Stimulated activated memory B cell treated with anti-CD40 and anti-IgM and Interleukin-4, amounts not matched to agents 10 μg/mL and 1 μg/mL and 100 μg/mL, for 72 hours (primary cell): ENCODE measurements around the gene GPR142.

ENCODE experiments used
- ATAC-seq: fragments of 150-1000 bp; cut with Tn5 transposase; 2 replicates; pipeline ENCODE4 v1.10.0; 2021
- H3K27ac Mint-ChIP-seq: one replicate; pipeline ENCODE4 v1.8.0; 2022; ENCODE audit warnings: mild to moderate bottlenecking, mixed read lengths
- H3K27me3 Mint-ChIP-seq: one replicate; pipeline ENCODE4 v1.8.0; 2022; ENCODE audit warnings: mixed read lengths
- H3K36me3 Mint-ChIP-seq: one replicate; pipeline ENCODE4 v1.8.0; 2022; ENCODE audit warnings: mixed read lengths
- H3K4me1 Mint-ChIP-seq: one replicate; pipeline ENCODE4 v1.8.0; 2022; ENCODE audit warnings: mixed read lengths
- H3K4me3 Mint-ChIP-seq: one replicate; pipeline ENCODE4 v1.8.0; 2022; ENCODE audit warnings: mild to moderate bottlenecking, moderate library complexity, mixed read lengths
- H3K9me3 Mint-ChIP-seq: one replicate; pipeline ENCODE4 v1.8.0; 2022; ENCODE audit warnings: mixed read lengths

Gene GPR142

GRCh38 chr17:74339537-74340195 is 27.6 kb upstream of the GPR142 start:
- Mint-ChIP-seq H3K4me1 (no peaks in the 10 kb centered on the region), H3K27me3 (peaks cover 41% of the 10 kb centered on the region), H3K4me3 (no peak overlapping the region), H3K27ac (no peak overlapping the region), H3K36me3 (no peaks in the 10 kb centered on the region), H3K9me3 (no peaks in the 10 kb centered on the region)
- no peak for ATAC-seq

GRCh38 chr17:74340470-74341023 is 26.8 kb upstream of the GPR142 start:
- Mint-ChIP-seq H3K27ac (no peak overlapping the region), H3K4me3 (no peak overlapping the region), H3K36me3 (no peaks in the 10 kb centered on the region), H3K27me3 (peaks cover 50% of the 10 kb centered on the region), H3K4me1 (no peaks in the 10 kb centered on the region), H3K9me3 (no peaks in the 10 kb centered on the region)
- no peak for ATAC-seq

- H3K27me3 Mint-ChIP-seq = peaks cover 59% of the 10 kb centered on the region
- no peaks in the 10 kb centered on the region for H3K36me3 Mint-ChIP-seq
- no peak overlapping the region for H3K27ac Mint-ChIP-seq
- no peaks in the 10 kb centered on the region for H3K4me1 Mint-ChIP-seq
- no peak for ATAC-seq
- no peaks in the 10 kb centered on the region for H3K9me3 Mint-ChIP-seq
- no peak overlapping the region for H3K4me3 Mint-ChIP-seq
Observed at GRCh38 chr17:74342224-74342623, 25.1 kb upstream of the GPR142 start.

GRCh38 chr17:74343121-74343520 is 24.2 kb upstream of the GPR142 start:
- peaks cover 65% of the 10 kb centered on the region for H3K27me3 Mint-ChIP-seq
- no peak overlapping the region for H3K4me3 Mint-ChIP-seq
- no peak for ATAC-seq
- H3K4me1 Mint-ChIP-seq = no peaks in the 10 kb centered on the region
- no peak overlapping the region for H3K27ac Mint-ChIP-seq
- no peaks in the 10 kb centered on the region for H3K9me3 Mint-ChIP-seq
- H3K36me3 Mint-ChIP-seq = no peaks in the 10 kb centered on the region

GRCh38 chr17:74343526-74344284 is 23.6 kb upstream of the GPR142 start:
- no peaks in the 10 kb centered on the region for H3K36me3 Mint-ChIP-seq
- H3K9me3 Mint-ChIP-seq = no peaks in the 10 kb centered on the region
- no peak overlapping the region for H3K27ac Mint-ChIP-seq
- no peaks in the 10 kb centered on the region for H3K4me1 Mint-ChIP-seq
- no peak overlapping the region for H3K4me3 Mint-ChIP-seq
- ATAC-seq = no peak
- H3K27me3 Mint-ChIP-seq = peaks cover 64% of the 10 kb centered on the region

GRCh38 chr17:74344658-74345057 is 22.6 kb upstream of the GPR142 start:
- peaks cover 55% of the 10 kb centered on the region for H3K27me3 Mint-ChIP-seq
- H3K4me1 Mint-ChIP-seq = no peaks in the 10 kb centered on the region
- H3K9me3 Mint-ChIP-seq = no peaks in the 10 kb centered on the region
- H3K4me3 Mint-ChIP-seq = no peak overlapping the region
- ATAC-seq = no peak
- no peak overlapping the region for H3K27ac Mint-ChIP-seq
- no peaks in the 10 kb centered on the region for H3K36me3 Mint-ChIP-seq

- Mint-ChIP-seq H3K4me1 (no peaks in the 10 kb centered on the region), H3K27ac (no peak overlapping the region), H3K36me3 (no peaks in the 10 kb centered on the region), H3K27me3 (peaks cover 55% of the 10 kb centered on the region), H3K9me3 (no peaks in the 10 kb centered on the region), H3K4me3 (no peak overlapping the region)
- ATAC-seq = no peak
Observed at GRCh38 chr17:74345433-74346241, 21.7 kb upstream of the GPR142 start.

- Mint-ChIP-seq H3K27ac (no peak overlapping the region), H3K36me3 (no peaks in the 10 kb centered on the region), H3K9me3 (no peaks in the 10 kb centered on the region), H3K27me3 (peaks cover 66% of the 10 kb centered on the region), H3K4me3 (no peak overlapping the region), H3K4me1 (no peaks in the 10 kb centered on the region)
- no peak for ATAC-seq
Observed at GRCh38 chr17:74347646-74348045, 19.7 kb upstream of the GPR142 start.

- ATAC-seq = no peak
- Mint-ChIP-seq H3K4me3 (no peak overlapping the region), H3K27ac (no peak overlapping the region), H3K4me1 (no peaks in the 10 kb centered on the region), H3K36me3 (no peaks in the 10 kb centered on the region), H3K9me3 (no peaks in the 10 kb centered on the region), H3K27me3 (peaks cover 68% of the 10 kb centered on the region)
Observed at GRCh38 chr17:74349120-74349519, 18.2 kb upstream of the GPR142 start.

GRCh38 chr17:74350486-74350885 is 16.8 kb upstream of the GPR142 start:
- H3K4me3 Mint-ChIP-seq = no peak overlapping the region
- H3K27ac Mint-ChIP-seq = no peak overlapping the region
- no peaks in the 10 kb centered on the region for H3K36me3 Mint-ChIP-seq
- H3K27me3 Mint-ChIP-seq = peaks cover 70% of the 10 kb centered on the region
- no peaks in the 10 kb centered on the region for H3K9me3 Mint-ChIP-seq
- H3K4me1 Mint-ChIP-seq = no peaks in the 10 kb centered on the region
- ATAC-seq = no peak

GRCh38 chr17:74351552-74352210 is 15.6 kb upstream of the GPR142 start:
- H3K27me3 Mint-ChIP-seq = peaks cover 72% of the 10 kb centered on the region
- no peak for ATAC-seq

GRCh38 chr17:74353446-74354060 is 13.8 kb upstream of the GPR142 start:
- Mint-ChIP-seq H3K36me3 (no peaks in the 10 kb centered on the region), H3K27ac (no peak overlapping the region), H3K4me3 (no peak overlapping the region), H3K4me1 (no peaks in the 10 kb centered on the region), H3K27me3 (peaks cover 74% of the 10 kb centered on the region), H3K9me3 (no peaks in the 10 kb centered on the region)
- no peak for ATAC-seq

More at GRCh38 chr17:74351552-74352210, 15.6 kb upstream of the GPR142 start:
- H3K9me3 Mint-ChIP-seq = no peaks in the 10 kb centered on the region
- no peaks in the 10 kb centered on the region for H3K4me1 Mint-ChIP-seq
- H3K27ac Mint-ChIP-seq = no peak overlapping the region
- no peaks in the 10 kb centered on the region for H3K36me3 Mint-ChIP-seq
- H3K4me3 Mint-ChIP-seq = no peak overlapping the region

- H3K36me3 Mint-ChIP-seq = no peaks in the 10 kb centered on the region
- ATAC-seq = peak; percentile 53
- H3K4me3 Mint-ChIP-seq = no peak overlapping the region
- H3K9me3 Mint-ChIP-seq = no peaks in the 10 kb centered on the region
- no peak overlapping the region for H3K27ac Mint-ChIP-seq
- H3K4me1 Mint-ChIP-seq = no peaks in the 10 kb centered on the region
- H3K27me3 Mint-ChIP-seq = peaks cover 80% of the 10 kb centered on the region
Observed at GRCh38 chr17:74354123-74354522, 13.2 kb upstream of the GPR142 start.

GRCh38 chr17:74354561-74354960 is 12.7 kb upstream of the GPR142 start:
- H3K27me3 Mint-ChIP-seq = peaks cover 81% of the 10 kb centered on the region
- H3K4me1 Mint-ChIP-seq = no peaks in the 10 kb centered on the region
- H3K36me3 Mint-ChIP-seq = no peaks in the 10 kb centered on the region
- no peak for ATAC-seq
- H3K27ac Mint-ChIP-seq = no peak overlapping the region
- no peaks in the 10 kb centered on the region for H3K9me3 Mint-ChIP-seq
- no peak overlapping the region for H3K4me3 Mint-ChIP-seq
